HFF-Myc (cell line): ENCODE data around the gene BRICD5.

Experiments used
- DNase-seq: peaks from one replicate; pipeline ENCODE4 v3.0.0-alpha.2; 2011; ENCODE audit warnings: low read depth; ENCODE audit errors: extremely low read depth
- H3K4me3 ChIP-seq: replicated peaks from 2 replicates; pipeline ENCODE4 v1.5.1; 2011; ENCODE audit warnings: low read depth, mild to moderate bottlenecking, control low read depth, low read length
- CTCF ChIP-seq: IDR thresholded peaks from 2 replicates; pipeline ENCODE4 v1.5.1; 2012; ENCODE audit warnings: mild to moderate bottlenecking, low read depth, low read length, control low read depth; ENCODE audit errors: missing control alignments

BRICD5 gene

DNA sequence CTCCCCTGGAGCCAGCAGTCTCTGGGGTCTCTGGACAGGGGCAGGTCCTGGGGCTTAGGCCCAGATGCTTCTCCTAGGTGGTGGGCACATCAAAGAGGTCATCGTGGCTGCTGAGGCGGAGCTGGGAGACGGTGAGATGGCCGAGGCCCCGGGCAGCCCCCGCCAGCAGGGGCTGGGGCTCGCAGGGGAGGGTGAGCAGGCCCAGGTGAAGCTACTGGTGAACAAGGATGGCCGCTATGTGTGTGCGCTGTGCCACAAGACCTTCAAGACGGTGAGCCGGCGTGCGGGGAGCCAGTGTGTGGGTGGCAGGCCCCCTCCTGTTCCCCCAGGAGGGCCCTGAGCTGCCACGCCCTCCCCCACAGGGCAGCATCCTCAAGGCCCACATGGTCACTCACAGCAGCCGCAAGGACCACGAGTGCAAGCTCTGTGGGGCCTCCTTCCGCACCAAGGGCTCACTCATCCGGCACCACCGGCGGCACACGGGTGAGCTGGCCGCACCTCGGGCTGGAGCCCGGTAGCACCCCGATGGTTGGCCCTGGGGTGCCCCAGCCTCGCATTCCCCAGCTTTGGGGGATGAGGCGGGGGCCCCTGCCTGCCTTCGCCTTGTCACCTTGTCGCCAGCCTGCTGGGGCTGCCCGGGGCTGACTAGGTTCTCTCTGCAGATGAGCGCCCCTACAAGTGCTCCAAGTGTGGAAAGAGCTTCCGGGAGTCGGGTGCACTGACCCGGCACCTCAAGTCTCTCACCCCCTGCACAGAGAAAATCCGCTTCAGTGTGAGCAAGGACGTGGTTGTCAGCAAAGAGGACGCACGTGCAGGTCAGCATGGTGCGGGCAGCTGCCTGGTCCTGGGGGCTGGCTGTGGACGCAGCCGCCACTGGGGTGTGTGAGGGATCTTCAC is 21.7 kb upstream of the BRICD5 start:
- H3K4me3 ChIP-seq: no peak overlapping the region
- DNase-seq: no peak
- TF ChIP-seq CTCF: no peak

GRCh38 chr16:2231016-2231931 is 20.6 kb upstream of the BRICD5 start:
- DNase-seq: no peak
- no peak for TF ChIP-seq CTCF
- no peak overlapping the region for H3K4me3 ChIP-seq

GRCh38 chr16:2230376-2230775 is 19.7 kb upstream of the BRICD5 start:
- TF ChIP-seq CTCF: no peak
- DNase-seq: no peak

DNA sequence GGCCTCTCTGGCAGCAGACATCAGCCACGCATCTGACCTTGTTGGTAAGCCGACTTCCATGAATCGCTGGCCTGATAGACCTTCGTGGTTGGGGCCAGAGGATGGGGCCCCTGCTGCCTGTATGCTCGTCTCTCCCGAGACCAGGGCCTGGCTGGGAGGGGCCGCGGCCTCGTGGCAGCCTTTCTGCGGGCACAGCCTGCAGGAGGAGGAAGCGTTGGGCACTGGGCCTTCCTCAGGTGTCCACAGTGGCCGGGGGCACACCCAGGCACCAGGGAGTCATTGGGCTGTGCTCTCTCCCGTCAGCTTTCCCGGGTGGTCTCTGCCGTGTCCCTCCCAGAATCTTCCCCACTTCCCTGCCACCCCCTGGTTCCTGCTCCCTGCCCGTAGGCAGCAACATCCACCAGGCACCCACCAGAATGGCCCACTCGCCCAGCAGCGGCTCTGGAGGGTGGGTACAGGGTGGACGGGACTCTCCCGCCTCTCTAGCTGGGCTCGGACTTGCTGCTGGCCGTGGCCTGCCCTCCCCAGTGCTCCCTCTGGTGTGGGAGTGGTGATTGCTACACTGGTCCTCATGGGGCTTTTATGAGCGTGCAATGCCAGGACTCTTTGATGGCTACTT is 19.1 kb upstream of the BRICD5 start:
- DNase-seq: no peak
- H3K4me3 ChIP-seq: no peak overlapping the region
- TF ChIP-seq CTCF: no peak

More at GRCh38 chr16:2230376-2230775, 19.7 kb upstream of the BRICD5 start:
- no peak overlapping the region for H3K4me3 ChIP-seq

- no peak for DNase-seq
- H3K4me3 ChIP-seq: no peak overlapping the region
- no peak for TF ChIP-seq CTCF
These were observed 18.4 kb upstream of the BRICD5 start for GRCh38 chr16:2229091-2229490.

DNA sequence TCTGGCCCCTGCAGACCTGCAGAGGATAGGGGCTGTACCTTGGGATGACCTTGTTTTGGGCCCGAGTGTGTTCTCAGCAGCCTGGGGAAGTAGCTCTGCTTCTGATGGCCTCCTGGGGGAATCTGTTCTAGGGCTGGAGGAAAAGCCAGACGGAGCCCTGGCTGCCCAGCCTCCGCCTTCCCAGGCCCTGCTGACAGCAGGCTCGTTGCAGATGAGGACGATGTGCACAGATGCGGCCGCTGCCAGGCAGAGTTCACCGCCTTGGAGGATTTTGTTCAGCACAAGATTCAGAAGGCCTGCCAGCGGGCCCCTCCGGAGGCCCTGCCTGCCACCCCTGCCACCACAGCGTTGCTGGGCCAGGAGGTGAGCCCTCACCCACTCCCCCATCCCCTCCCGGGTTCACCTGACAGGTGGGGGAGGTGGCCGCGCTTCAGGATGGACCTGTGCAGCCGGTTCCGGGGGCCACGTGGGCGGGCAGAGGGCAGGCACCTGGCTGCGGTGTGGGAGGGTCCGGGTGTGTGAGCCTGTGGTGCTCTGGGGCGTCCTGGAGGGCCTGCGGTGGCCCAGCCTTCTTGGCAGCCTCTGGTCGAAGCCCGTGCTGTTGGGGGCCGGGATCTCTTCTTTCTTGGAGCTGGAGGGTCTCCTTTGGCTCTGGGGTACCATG is 17.6 kb upstream of the BRICD5 start:
- TF ChIP-seq CTCF: no peak
- H3K4me3 ChIP-seq: no peak overlapping the region
- no peak for DNase-seq
